ENCODE data around the gene CWF19L1. TPM values are rescaled to one million over a fixed set of nuclear protein-coding genes. Genes with fewer than 3 reads are reported as not detected.
"Not testable (repeated sequence)": the region's sequence is repeated elsewhere in the genome, so short reads cannot be mapped to it uniquely, and the experiment has no call there.

Gene CWF19L1
- total and polyA plus RNA-seq, 4 donors = 20.5 to 30.0 (median 24.5) TPM

- Histone ChIP-seq H3K27me3 (ENCODE audit: control insufficient read depth in 3 of 3, insufficient read depth in 3 of 3, low read length in 2 of 3) (no peaks in the 10 kb centered on the region), H3K27ac (ENCODE audit: low read depth in 1 of 2, low read length in 1 of 2) (peak within 1 kb of the TSS; percentile 90 to 96), H3K36me3 (ENCODE audit: control insufficient read depth in 4 of 4, insufficient read depth in 4 of 4, low read length in 4 of 4) (peaks cover 0 to 11% (median 3%) of the 10 kb centered on the region in 4 donors), H3K4me3 (peak within 1 kb of the TSS; percentile 87), H3K9ac (ENCODE audit: insufficient read depth in 1 of 2, low read length in 2 of 2) (peak within 1 kb of the TSS; percentile 74 to 81), H3K4me1 (ENCODE audit: control insufficient read depth in 5 of 5, insufficient read depth in 5 of 5, low read length in 5 of 5) (peaks cover 0 to 12% (median 3%) of the 10 kb centered on the region in 5 donors), H3K9me3 (ENCODE audit: control insufficient read depth in 4 of 4, insufficient read depth in 3 of 4, low read length in 3 of 4) (no peaks in the 10 kb centered on the region)
- 2% methylated on average over 63 of the region's 63 CpGs for WGBS, 2 donors
- DNase-seq (peak; percentile 88 to 89 (median 88)), ATAC-seq (ENCODE audit: insufficient read depth, low FRiP score) (peak; percentile 95)
- TF ChIP-seq CTCF (IDR thresholded peaks at IDR 0.05; ENCODE audit: control extremely low read depth, extremely low read depth) = no peak
These were observed 18.9 kb upstream of the CWF19L1 start, which contains the start of gene BLOC1S2 for GRCh38 chr10:100286051-100287033. TSS of gene BLOC1S2 (minus strand) at chr10:100286680. CDS start at chr10:100286659, 21 bp downstream.

DNA sequence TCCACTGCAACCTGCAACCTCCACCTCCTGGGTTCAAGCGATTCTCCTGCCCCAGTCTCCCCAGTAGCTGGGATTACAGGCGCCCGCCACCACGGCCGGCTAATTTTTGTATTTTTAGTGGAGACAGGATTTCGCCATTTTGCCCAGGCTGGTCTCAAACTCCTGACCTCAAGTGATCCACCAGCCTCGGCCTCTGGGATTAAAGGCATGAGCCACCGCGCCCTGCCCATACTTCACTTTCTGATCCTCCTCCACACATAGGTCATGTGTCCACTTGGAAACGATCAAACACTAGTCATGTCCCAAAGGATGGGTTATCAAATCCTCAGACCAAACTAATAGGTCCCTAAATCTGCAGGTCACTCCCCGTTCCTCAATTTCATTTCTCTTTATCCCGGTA lies 17.9 kb upstream of the CWF19L1 start:
- peak overlapping the region in 1 of 2 donors; percentile 90 for H3K27ac ChIP-seq (ENCODE audit: low read depth in 1 of 2, low read length in 1 of 2)
- peaks cover 0 to 12% (median 3%) of the 10 kb centered on the region in 5 donors for H3K4me1 ChIP-seq (ENCODE audit: control insufficient read depth in 5 of 5, insufficient read depth in 5 of 5, low read length in 5 of 5)
- H3K9me3 ChIP-seq (ENCODE audit: control insufficient read depth in 4 of 4, insufficient read depth in 3 of 4, low read length in 3 of 4); H3K9ac ChIP-seq (ENCODE audit: insufficient read depth in 1 of 2, low read length in 2 of 2); DNase-seq; H3K4me3 ChIP-seq; ATAC-seq (ENCODE audit: insufficient read depth, low FRiP score); H3K27me3 ChIP-seq (ENCODE audit: control insufficient read depth in 3 of 3, insufficient read depth in 3 of 3, low read length in 2 of 3): not testable (repeated sequence)
- H3K36me3 ChIP-seq (ENCODE audit: control insufficient read depth in 4 of 4, insufficient read depth in 4 of 4, low read length in 4 of 4) = peaks cover 0 to 15% (median 3%) of the 10 kb centered on the region in 4 donors
- 85 to 86% methylated on average over 12 of the region's 12 CpGs for WGBS, 2 donors

- peaks cover 6 to 27% (median 10%) of the 10 kb centered on the region in 4 donors for H3K36me3 ChIP-seq (ENCODE audit: control insufficient read depth in 4 of 4, insufficient read depth in 4 of 4, low read length in 4 of 4)
- H3K27me3 ChIP-seq (ENCODE audit: control insufficient read depth in 3 of 3, insufficient read depth in 3 of 3, low read length in 2 of 3) = no peaks in the 10 kb centered on the region
- H3K27ac ChIP-seq (ENCODE audit: low read depth in 1 of 2, low read length in 1 of 2) = no peak overlapping the region
- DNase-seq (no peak), ATAC-seq (ENCODE audit: insufficient read depth, low FRiP score) (no peak)
- H3K9me3 ChIP-seq (ENCODE audit: control insufficient read depth in 4 of 4, insufficient read depth in 3 of 4, low read length in 3 of 4) = no peaks in the 10 kb centered on the region
- no peak for TF ChIP-seq CTCF (IDR thresholded peaks at IDR 0.05; ENCODE audit: control extremely low read depth, extremely low read depth)
- 87 to 93% methylated on average over 3 of the region's 3 CpGs for WGBS, 2 donors
- peaks cover 0 to 12% (median 3%) of the 10 kb centered on the region in 5 donors for H3K4me1 ChIP-seq (ENCODE audit: control insufficient read depth in 5 of 5, insufficient read depth in 5 of 5, low read length in 5 of 5)
- H3K9ac ChIP-seq (ENCODE audit: insufficient read depth in 1 of 2, low read length in 2 of 2) = no peak overlapping the region
- H3K4me3 ChIP-seq = no peak overlapping the region
These were observed 15.5 kb upstream of the CWF19L1 start for GRCh38 chr10:100282907-100283306.

DNA sequence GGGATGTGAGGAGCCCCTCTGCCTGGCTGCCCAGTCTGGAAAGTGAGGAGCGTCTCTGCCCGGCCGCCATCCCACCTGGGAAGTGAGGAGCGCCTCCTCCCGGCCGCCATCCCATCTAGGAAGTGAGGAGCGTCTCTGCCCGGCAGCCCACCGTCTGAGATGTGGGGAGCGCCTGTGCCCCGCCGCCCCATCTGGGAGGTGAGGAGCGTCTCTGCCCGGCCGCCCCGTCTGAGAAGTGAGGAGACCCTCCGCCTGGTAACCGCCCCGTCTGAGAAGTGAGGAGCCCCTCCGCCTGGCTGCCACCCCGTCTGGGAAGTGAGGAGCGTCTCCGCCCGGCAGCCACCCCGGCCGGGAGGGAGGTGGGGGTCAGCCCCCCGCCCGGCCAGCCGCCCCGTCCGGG lies 9.5 kb upstream of the CWF19L1 start:
- H3K27ac ChIP-seq (ENCODE audit: low read depth in 1 of 2, low read length in 1 of 2); H3K9me3 ChIP-seq (ENCODE audit: control insufficient read depth in 4 of 4, insufficient read depth in 3 of 4, low read length in 3 of 4); H3K4me3 ChIP-seq; H3K9ac ChIP-seq (ENCODE audit: insufficient read depth in 1 of 2, low read length in 2 of 2); H3K27me3 ChIP-seq (ENCODE audit: control insufficient read depth in 3 of 3, insufficient read depth in 3 of 3, low read length in 2 of 3); ATAC-seq (ENCODE audit: insufficient read depth, low FRiP score); DNase-seq; H3K4me1 ChIP-seq (ENCODE audit: control insufficient read depth in 5 of 5, insufficient read depth in 5 of 5, low read length in 5 of 5): not testable (repeated sequence)
- peaks cover 6 to 23% (median 14%) of the 10 kb centered on the region in 4 donors for H3K36me3 ChIP-seq (ENCODE audit: control insufficient read depth in 4 of 4, insufficient read depth in 4 of 4, low read length in 4 of 4)
- whole genome bisulfite sequencing, 2 donors = 85 to 88% methylated on average over 15 to 21 of the region's 31 CpGs
